ENCODE measurements around the gene MAPT.
"Not testable (repeated sequence)": the region's sequence is repeated elsewhere in the genome, so short reads cannot be mapped to it uniquely, and the experiment has no call there.

MAPT gene

DNA sequence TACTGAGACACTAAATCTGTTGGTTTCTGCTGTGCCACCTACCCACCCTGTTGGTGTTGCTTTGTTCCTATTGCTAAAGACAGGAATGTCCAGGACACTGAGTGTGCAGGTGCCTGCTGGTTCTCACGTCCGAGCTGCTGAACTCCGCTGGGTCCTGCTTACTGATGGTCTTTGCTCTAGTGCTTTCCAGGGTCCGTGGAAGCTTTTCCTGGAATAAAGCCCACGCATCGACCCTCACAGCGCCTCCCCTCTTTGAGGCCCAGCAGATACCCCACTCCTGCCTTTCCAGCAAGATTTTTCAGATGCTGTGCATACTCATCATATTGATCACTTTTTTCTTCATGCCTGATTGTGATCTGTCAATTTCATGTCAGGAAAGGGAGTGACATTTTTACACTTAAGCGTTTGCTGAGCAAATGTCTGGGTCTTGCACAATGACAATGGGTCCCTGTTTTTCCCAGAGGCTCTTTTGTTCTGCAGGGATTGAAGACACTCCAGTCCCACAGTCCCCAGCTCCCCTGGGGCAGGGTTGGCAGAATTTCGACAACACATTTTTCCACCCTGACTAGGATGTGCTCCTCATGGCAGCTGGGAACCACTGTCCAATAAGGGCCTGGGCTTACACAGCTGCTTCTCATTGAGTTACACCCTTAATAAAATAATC lies 119.3 kb downstream of the MAPT start:
- no peak for DNase-seq

DNA sequence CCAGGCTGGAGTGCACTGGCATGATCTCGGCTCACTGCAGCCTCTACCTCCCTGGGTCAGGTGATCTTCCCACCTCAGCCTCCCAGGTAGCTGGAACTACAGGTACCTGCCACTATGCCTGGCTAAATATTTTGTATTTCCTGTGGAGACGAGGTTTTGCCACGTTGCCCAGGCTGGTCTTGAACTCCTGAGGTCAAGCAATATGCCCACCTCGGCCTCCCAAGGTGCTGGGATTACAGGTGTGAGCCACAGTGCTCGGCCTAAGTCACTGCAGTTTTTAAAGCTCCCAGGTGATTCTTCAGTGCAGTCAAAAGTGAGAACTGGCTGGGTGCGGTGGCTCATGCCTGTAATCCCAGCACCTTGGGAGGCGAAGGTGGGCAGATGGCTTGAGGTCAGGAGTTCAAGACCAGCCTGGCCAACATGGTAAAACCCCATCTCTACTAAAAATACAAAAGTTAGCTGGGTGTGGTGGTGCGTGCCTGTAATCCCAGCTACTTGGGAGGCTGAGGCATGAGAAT lies 125.1 kb downstream of the MAPT start:
- DNase-seq: not testable (repeated sequence)

DNA sequence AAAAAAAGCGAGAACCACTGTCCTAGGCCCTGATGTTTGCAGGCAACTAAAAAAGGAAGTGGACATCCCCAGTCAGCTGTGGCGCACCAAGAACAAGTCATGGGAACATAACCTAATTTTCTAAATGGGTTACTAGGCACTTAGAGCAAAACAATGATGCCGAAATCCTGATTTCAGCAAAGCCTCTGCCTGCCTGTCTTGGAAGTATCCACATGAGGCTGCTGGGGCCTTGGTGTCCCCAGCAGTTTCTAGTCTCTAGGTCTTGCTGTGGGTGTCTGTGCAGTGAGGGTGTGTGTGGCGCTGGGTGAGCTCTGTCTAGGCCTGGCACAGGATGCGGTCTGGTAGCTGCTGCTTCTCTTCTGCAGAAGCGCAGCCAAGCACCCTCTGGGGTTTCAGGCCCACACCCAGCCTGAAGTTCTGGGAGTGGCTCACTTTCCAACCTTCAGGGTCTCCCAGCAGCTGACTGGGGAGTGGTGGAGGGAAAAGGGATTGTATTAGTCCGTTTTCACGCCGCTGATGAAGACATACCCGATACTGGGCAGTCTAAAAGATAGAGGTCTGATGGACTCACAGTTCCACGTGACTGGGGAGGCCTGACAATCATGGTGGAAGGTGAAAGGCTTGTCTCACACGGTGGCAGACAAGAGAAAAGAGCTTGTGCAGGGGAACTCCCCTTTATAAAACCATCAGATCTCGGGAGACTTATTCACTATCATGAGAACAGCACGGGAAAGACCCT lies 125.8 kb downstream of the MAPT start:
- no peak for DNase-seq

DNA sequence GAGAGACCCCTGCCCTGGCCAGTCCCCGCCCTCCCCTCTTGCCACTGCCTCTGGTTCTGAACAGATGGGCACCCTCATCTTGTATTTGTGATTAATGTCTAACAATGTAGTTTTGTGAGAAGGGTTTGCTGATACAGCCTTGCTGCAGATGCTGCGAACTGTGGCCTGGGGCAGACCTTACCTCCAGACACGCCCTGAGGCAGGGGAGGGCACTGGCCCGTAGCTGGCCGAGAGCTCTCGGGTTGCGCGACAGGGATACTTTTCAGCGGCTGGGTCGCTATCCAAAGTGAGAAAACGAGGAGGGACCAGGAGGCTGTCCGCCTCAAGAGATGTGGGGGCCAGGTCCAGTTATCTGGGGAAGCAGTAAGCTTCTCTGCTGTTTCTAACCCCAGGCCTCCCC lies 126.6 kb downstream of the MAPT start:
- DNase-seq: no peak

DNA sequence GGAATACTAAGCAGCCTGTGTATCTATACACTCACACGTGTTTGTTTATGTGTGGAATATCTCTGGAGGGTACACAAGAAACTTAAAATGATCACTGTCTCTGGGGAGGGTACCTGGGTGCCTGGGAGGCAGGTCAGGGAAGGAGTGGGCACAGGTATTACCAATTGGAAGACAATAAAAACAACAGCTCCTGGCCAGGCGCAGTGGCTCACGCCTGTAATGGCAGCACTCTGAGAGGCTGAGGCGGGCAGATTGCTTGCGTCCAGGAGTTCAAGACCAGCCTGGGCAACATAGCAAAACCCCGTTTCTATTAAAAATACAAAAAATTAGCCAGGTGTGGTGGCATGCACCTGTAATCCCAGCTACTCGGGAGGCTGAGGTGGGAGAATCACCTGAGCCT lies 129.0 kb downstream of the MAPT start:
- DNase-seq: not testable (repeated sequence)

DNA sequence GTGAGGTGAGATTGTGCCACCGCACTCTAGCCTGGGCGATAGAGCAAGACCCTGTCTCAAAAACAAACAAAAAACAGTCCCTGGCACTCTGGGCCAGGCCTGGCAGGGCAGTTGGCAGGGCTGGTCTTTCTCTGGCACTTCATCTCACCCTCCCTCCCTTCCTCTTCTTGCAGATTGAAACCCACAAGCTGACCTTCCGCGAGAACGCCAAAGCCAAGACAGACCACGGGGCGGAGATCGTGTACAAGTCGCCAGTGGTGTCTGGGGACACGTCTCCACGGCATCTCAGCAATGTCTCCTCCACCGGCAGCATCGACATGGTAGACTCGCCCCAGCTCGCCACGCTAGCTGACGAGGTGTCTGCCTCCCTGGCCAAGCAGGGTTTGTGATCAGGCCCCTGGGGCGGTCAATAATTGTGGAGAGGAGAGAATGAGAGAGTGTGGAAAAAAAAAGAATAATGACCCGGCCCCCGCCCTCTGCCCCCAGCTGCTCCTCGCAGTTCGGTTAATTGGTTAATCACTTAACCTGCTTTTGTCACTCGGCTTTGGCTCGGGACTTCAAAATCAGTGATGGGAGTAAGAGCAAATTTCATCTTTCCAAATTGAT lies 129.5 kb downstream of the MAPT start:
- no peak for DNase-seq

DNA sequence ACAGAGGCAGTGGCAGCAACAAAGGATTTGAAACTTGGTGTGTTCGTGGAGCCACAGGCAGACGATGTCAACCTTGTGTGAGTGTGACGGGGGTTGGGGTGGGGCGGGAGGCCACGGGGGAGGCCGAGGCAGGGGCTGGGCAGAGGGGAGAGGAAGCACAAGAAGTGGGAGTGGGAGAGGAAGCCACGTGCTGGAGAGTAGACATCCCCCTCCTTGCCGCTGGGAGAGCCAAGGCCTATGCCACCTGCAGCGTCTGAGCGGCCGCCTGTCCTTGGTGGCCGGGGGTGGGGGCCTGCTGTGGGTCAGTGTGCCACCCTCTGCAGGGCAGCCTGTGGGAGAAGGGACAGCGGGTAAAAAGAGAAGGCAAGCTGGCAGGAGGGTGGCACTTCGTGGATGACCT lies 130.2 kb downstream of the MAPT start:
- DNase-seq: no peak

DNA sequence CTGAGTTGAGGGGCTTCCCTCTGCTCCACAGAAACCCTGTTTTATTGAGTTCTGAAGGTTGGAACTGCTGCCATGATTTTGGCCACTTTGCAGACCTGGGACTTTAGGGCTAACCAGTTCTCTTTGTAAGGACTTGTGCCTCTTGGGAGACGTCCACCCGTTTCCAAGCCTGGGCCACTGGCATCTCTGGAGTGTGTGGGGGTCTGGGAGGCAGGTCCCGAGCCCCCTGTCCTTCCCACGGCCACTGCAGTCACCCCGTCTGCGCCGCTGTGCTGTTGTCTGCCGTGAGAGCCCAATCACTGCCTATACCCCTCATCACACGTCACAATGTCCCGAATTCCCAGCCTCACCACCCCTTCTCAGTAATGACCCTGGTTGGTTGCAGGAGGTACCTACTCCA lies 130.7 kb downstream of the MAPT start:
- no peak for DNase-seq

DNA sequence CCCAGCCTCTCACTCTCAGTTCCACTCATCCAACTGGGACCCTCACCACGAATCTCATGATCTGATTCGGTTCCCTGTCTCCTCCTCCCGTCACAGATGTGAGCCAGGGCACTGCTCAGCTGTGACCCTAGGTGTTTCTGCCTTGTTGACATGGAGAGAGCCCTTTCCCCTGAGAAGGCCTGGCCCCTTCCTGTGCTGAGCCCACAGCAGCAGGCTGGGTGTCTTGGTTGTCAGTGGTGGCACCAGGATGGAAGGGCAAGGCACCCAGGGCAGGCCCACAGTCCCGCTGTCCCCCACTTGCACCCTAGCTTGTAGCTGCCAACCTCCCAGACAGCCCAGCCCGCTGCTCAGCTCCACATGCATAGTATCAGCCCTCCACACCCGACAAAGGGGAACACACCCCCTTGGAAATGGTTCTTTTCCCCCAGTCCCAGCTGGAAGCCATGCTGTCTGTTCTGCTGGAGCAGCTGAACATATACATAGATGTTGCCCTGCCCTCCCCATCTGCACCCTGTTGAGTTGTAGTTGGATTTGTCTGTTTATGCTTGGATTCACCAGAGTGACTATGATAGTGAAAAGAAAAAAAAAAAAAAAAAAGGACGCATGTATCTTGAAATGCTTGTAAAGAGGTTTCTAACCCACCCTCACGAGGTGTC lies 131.3 kb downstream of the MAPT start:
- no peak for DNase-seq

DNA sequence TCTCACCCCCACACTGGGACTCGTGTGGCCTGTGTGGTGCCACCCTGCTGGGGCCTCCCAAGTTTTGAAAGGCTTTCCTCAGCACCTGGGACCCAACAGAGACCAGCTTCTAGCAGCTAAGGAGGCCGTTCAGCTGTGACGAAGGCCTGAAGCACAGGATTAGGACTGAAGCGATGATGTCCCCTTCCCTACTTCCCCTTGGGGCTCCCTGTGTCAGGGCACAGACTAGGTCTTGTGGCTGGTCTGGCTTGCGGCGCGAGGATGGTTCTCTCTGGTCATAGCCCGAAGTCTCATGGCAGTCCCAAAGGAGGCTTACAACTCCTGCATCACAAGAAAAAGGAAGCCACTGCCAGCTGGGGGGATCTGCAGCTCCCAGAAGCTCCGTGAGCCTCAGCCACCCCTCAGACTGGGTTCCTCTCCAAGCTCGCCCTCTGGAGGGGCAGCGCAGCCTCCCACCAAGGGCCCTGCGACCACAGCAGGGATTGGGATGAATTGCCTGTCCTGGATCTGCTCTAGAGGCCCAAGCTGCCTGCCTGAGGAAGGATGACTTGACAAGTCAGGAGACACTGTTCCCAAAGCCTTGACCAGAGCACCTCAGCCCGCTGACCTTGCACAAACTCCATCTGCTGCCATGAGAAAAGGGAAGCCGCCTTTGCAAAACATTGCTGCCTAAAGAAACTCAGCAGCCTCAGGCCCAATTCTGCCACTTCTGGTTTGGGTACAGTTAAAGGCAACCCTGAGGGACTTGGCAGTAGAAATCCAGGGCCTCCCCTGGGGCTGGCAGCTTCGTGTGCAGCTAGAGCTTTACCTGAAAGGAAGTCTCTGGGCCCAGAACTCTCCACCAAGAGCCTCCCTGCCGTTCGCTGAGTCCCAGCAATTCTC lies 132.1 kb downstream of the MAPT start:
- DNase-seq: no peak

DNA sequence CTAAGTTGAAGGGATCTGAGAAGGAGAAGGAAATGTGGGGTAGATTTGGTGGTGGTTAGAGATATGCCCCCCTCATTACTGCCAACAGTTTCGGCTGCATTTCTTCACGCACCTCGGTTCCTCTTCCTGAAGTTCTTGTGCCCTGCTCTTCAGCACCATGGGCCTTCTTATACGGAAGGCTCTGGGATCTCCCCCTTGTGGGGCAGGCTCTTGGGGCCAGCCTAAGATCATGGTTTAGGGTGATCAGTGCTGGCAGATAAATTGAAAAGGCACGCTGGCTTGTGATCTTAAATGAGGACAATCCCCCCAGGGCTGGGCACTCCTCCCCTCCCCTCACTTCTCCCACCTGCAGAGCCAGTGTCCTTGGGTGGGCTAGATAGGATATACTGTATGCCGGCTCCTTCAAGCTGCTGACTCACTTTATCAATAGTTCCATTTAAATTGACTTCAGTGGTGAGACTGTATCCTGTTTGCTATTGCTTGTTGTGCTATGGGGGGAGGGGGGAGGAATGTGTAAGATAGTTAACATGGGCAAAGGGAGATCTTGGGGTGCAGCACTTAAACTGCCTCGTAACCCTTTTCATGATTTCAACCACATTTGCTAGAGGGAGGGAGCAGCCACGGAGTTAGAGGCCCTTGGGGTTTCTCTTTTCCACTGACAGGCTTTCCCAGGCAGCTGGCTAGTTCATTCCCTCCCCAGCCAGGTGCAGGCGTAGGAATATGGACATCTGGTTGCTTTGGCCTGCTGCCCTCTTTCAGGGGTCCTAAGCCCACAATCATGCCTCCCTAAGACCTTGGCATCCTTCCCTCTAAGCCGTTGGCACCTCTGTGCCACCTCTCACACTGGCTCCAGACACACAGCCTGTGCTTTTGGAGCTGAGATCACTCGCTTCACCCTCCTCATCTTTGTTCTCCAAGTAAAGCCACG lies 133.0 kb downstream of the MAPT start:
- no peak for DNase-seq

DNA sequence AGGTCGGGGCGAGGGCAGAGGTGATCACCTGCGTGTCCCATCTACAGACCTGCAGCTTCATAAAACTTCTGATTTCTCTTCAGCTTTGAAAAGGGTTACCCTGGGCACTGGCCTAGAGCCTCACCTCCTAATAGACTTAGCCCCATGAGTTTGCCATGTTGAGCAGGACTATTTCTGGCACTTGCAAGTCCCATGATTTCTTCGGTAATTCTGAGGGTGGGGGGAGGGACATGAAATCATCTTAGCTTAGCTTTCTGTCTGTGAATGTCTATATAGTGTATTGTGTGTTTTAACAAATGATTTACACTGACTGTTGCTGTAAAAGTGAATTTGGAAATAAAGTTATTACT lies 133.6 kb downstream of the MAPT start:
- DNase-seq: no peak

DNA sequence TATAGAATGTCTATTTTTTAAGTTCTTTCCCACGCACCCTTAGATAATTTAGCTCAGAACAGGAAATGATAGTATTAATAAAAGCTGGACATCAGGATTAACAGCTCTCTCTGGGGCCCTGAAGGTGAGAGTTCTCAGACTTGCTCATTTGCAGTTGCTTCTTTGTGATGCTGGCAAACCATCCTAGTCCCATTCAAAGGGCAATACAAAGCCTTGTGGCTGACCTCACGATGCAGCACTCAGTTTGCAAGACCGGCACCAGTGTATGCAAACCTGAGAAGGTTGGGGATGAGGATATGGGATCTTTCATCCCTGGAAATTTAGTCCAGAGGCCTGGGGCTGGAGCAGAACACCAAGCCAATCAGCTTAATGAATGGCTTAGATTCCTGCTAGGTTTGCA lies 134.0 kb downstream of the MAPT start:
- DNase-seq: no peak

DNA sequence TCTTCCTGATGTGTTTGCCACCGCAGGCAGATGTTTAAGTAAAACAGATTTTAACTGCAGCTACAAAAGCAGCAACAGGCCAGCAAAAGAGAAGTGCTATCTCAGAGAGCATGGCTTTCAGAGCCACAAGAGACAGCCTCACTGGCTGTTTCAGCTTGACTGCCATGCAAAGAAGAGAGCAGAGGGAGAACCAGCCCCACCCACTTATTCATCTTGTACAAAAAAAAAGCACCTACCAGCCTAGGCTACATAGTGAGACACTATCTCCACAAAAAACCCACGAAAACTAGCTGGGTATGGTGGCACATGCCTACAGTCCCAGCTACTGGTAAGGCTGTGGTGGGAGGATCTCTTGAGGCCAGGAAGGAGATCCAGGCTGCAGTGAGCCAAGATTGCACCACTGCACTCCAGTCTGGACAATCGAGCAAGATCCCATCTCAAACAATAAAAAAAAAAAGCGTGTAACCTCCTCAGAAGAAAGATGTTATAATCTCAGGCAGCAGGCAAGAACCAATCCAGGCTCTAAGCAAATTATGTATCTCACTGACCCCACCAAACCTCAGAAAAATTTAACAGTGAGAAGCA lies 134.7 kb downstream of the MAPT start:
- no peak for DNase-seq

DNA sequence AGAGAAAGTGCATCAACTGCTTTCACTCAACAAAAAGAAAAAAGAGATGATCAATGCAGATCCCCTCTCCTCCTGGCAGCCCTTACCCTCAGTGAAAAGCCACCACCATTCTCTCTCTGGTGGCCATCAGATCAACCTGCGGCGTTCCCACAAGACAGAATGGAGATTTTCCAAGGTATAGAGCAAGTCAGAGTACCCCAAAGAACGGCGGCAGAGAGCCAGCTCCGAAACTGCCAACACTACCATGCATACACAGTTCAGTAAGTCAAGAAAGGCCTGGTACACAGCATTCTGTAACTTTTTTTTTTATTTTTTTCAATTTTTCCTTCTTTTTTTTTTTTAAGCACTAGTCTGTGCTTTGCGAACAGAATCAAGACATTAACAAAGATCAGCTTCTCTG lies 135.3 kb downstream of the MAPT start:
- DNase-seq: no peak

DNA sequence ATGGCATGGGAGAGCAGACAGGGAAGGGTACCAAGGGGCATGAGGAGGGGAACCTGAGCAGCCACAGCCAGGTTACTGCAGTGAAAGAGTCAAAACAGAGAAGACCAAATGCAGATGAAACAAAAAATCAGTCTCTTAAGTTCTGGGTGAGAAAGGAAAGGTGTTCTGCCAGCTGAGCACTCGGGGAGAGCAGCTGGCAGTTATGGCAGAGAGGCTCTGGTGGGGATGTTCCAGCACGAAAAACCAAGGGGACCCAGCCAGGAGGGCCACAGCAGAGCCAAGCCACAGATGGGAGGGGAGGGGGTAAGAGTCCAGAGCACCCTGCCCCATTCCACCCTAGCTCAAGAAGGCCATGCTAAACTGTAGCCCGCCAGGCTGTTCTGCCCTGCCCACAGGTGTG lies 136.4 kb downstream of the MAPT start:
- DNase-seq: no peak

DNA sequence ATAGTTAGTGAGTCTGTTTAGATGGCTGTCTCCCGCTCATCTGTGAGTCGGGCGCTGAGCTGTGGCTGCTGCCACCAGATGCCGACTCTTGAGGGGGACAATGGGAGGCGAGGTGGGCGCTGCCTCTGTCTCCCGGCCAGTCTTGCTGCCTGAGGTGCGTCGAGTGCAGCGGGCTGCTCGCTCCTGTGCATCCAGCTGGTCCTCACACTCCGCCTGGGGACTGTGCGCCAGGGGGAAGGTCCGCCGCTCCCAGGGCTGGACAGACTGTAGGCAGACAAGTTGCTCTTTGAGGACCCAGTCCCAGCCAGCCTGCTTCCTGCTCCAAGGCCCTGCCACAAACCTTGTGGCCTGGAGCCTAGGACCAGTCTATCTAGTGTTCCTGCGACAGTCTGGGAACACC lies 137.1 kb downstream of the MAPT start:
- DNase-seq: no peak

DNA sequence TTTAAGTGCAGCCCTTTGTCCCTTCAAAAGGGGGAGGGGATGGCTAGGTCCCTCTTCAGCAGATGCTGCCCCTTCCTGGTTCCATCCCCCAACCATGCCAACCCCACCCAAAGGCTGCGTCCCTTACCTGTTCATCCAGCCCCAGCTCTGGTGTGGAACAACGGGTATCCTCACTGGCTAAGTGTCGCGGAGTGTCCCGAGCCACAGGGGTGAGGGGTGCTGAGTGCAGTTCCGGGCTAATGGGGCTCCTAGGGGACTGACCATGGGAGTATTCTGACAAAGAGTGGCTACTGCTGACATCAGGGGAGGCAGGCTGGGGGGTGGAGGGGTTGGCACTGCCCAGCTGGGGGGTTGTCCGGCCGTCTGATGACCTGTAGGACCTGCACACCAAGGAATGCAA lies 137.6 kb downstream of the MAPT start:
- no peak for DNase-seq

DNA sequence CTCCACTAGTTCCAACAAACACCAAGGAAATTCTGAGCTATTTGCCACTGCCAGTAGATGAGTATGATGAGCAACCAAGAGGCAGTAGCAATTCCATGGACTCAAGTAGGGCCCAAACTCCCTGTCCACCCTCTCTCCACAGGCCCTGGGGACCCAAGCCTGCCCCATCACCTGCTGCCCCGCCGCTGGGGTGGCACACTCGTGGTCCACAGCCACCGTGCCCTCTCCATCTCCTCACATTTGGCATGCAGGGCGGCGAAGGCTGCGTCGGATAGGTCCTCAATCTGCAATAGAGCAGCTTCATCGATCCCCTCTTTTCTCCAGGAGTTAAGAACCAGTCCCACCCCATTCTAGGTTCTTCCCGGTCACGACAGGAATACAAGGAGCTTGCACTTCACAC lies 138.6 kb downstream of the MAPT start:
- DNase-seq: no peak

DNA sequence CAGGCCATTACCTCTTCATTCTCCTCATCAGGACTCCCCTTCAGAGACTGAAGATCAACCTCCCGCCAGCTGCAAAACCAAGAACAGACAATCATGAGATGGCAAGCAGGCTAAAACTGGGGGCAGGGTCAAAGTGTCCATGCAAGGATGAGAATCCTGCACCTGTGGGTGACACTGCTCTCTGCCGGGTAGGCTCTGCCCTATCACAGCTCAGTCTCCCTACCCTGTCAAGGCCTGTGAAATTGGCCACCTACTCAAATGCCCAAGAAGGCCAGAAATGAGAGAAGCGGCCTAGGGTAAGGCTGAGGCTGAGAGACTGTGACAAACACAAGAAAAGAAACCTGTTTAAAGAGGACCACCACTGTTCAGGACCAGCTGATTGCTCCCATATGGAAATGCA lies 139.0 kb downstream of the MAPT start:
- DNase-seq: no peak

DNA sequence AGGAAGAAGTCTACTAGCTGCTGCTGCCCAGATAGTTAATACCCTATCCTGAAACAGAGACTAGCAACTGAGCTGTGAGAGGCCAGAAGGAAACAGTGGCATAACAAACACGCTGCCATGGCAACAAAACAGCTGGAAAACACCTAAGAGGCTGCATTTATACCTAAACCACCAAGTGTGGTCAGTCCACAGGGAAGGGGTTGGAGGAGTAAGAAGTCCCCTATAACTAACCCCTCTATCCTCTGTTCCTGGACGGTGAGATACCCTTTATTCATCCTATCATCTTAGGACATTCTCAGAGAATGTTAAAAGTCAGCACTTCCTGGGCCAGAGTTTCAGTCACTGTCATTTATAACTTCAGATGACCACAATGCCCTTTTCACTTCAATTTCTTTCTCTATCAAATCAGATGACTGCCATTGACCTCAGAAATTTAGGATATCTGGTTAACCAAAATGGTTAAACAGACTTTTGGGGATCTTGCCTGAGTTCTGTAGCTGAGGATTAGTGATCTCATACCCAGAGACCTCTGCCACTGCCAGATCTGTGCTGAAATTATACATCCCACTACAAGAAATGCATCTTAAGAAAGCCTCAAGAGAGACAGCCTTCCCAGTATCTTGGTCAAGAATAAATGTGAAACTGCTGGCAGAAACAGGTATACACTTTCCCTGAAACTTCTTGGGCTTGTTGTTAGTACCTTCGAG lies 140.9 kb downstream of the MAPT start:
- no peak for DNase-seq
